ENCODE results near the gene LRRC46. TPM values are rescaled to one million over a fixed set of nuclear protein-coding genes. Genes with fewer than 3 reads are reported as not detected.
A peak's percentile ranks its signal among the peaks of the same experiment; 100 is the strongest.

The LRRC46 gene
- total and polyA plus RNA-seq, 2 of the 13 experiments (the other 11 are each of a cell fraction or from before 2014, with no cell fraction given), result 0.09 TPM

- TF ChIP-seq POGK (CRISPR knock-in tag; conservative IDR thresholded peaks at IDR 0.05) (no peak), ZNF160 (CRISPR knock-in tag; IDR thresholded peaks at IDR 0.05) (no peak), SOX13 (IDR thresholded peaks at IDR 0.05) (no peak), SOX13 (CRISPR knock-in tag; conservative IDR thresholded peaks at IDR 0.05 in 1 of 2, IDR thresholded peaks at IDR 0.05 in 1 of 2) (peak in 1 of 2 experiments; percentile 45; a peak in 1 of 4 replicates), HNF1A (IDR thresholded peaks at IDR 0.05; ENCODE audit: low read depth) (no peak), HNF1A (CRISPR knock-in tag; IDR thresholded peaks at IDR 0.05; ENCODE audit: borderline replicate concordance) (no peak), ZNF687 (CRISPR knock-in tag; IDR thresholded peaks at IDR 0.05) (no peak), ZNF550 (CRISPR knock-in tag; IDR thresholded peaks at IDR 0.05; ENCODE audit: borderline replicate concordance) (no peak), SNAPC4 (CRISPR knock-in tag; IDR thresholded peaks at IDR 0.05) (0 out of 2 replicates have a peak, but pooled peaks have one; percentile 43), ZFYVE20 (CRISPR knock-in tag; IDR thresholded peaks at IDR 0.05; ENCODE audit: borderline replicate concordance, low read depth) (0 out of 2 replicates have a peak, but pooled peaks have one; percentile 43), ZNF776 (CRISPR knock-in tag; IDR thresholded peaks at IDR 0.05) (no peak), PAWR (CRISPR knock-in tag; IDR thresholded peaks at IDR 0.05; ENCODE audit: borderline replicate concordance) (no peak)
Observed at GRCh38 chr17:47785538-47786123, 45.8 kb upstream of the LRRC46 start (continued).

Measured in HepG2 (cell line).